Activated CD4-positive, alpha-beta T cell treated with anti-CD3 and anti-CD28 coated beads, Interleukin-2, Interleukin-6, amounts not matched to agents 100 ng/mL and 50 ng/mL, durations not matched to agents 16 hours and 8 hours (primary cell): ENCODE data around the gene SSTR5.

ENCODE experiments used
- DNase-seq: peaks from one replicate; pipeline ENCODE4 v3.0.0-alpha.2; 2020

Gene SSTR5

GRCh38 chr16:1056196-1056595, 16.4 kb upstream of the SSTR5 start:
- no peak for DNase-seq

- peak; percentile 66 for DNase-seq
Measured at GRCh38 chr16:1057252-1057932, 15.2 kb upstream of the SSTR5 start.

GRCh38 chr16:1058216-1058615, 14.3 kb upstream of the SSTR5 start:
- DNase-seq, result no peak

GRCh38 chr16:1059310-1059709, 13.2 kb upstream of the SSTR5 start:
- DNase-seq, result no peak

- no peak for DNase-seq
Measured at GRCh38 chr16:1060416-1061340, 11.9 kb upstream of the SSTR5 start.

- no peak for DNase-seq
Measured at GRCh38 chr16:1061769-1062505, 10.6 kb upstream of the SSTR5 start.

- no peak for DNase-seq
Measured at GRCh38 chr16:1062895-1063294, 9.7 kb upstream of the SSTR5 start.

GRCh38 chr16:1063728-1064127, 8.8 kb upstream of the SSTR5 start:
- no peak for DNase-seq

- DNase-seq, result no peak
Measured at GRCh38 chr16:1065469-1066128, 6.9 kb upstream of the SSTR5 start.

- DNase-seq, result no peak
Measured at GRCh38 chr16:1066584-1067172, 5.9 kb upstream of the SSTR5 start.

- no peak for DNase-seq
Measured at GRCh38 chr16:1067629-1068028, 4.9 kb upstream of the SSTR5 start.

GRCh38 chr16:1068451-1068850, 4.1 kb upstream of the SSTR5 start:
- DNase-seq, result no peak

GRCh38 chr16:1069154-1069553, 3.4 kb upstream of the SSTR5 start:
- no peak for DNase-seq

- DNase-seq, result no peak
Measured at GRCh38 chr16:1070084-1070863, 2.3 kb upstream of the SSTR5 start.

GRCh38 chr16:1070864-1071408, 1.6 kb upstream of the SSTR5 start:
- DNase-seq, result no peak

- DNase-seq, result no peak
Measured at GRCh38 chr16:1071561-1072225, 854 bp upstream of the SSTR5 start.

GRCh38 chr16:1073262-1073558, 663 bp downstream of the SSTR5 start:
- DNase-seq, result no peak

GRCh38 chr16:1073566-1074378, 1.2 kb downstream of the SSTR5 start:
- no peak for DNase-seq

- DNase-seq, result no peak
Measured at GRCh38 chr16:1074379-1074649, 1.8 kb downstream of the SSTR5 start.

GRCh38 chr16:1075546-1075945, 3.0 kb downstream of the SSTR5 start:
- no peak for DNase-seq
